Stimulated activated CD4-positive, alpha-beta T cell treated with anti-CD3 and anti-CD28 coated beads, Interleukin-2, amount 100 ng/mL, for 24 hours (primary cell): ENCODE measurements around the gene PRSS22.

Source experiments
- DNase-seq, 2 donors: peaks; one replicate each; pipeline ENCODE4 v3.0.0-alpha.2; 2020

The PRSS22 gene, protein sequence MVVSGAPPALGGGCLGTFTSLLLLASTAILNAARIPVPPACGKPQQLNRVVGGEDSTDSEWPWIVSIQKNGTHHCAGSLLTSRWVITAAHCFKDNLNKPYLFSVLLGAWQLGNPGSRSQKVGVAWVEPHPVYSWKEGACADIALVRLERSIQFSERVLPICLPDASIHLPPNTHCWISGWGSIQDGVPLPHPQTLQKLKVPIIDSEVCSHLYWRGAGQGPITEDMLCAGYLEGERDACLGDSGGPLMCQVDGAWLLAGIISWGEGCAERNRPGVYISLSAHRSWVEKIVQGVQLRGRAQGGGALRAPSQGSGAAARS

DNA sequence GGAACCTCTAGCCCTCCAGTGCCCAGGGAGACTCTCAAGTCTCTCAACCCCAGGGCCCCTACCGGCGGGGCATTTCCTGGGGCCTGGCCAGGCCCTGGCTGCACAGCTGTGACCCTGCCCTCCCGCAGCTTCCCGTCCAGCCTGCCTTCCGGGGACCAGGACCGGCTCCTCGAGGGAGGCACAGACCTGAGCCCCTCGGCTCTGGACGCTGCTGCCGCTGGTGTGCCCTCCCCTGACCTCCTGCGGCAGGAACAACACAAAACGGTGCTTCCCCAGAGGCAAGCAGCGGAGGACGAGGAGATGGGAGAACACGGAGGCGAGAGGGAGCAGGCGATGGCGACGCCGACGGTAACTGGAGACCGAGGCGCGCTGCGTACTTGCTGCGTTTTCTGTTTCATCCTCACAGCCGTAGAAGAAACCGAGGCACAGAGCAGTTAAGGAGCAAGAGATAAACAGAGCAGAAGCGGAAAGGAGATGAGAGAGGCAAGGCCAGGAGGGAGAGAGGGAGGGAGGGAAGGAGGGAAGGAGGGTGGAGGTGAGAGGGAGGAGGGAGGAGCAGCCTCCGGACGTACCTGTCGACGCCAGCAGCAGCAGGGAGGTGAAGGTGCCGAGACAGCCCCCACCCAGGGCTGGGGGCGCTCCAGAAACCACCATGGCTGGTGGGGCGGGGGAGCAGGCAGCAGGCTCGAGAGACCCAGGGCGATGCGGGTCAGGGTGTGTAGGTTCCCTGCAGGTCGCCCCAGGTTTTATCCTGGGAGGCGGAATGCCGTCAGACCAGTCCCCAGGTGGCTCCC is at the start of gene PRSS22:
Gene PRSS22, minus strand, starts transcription at position 720 of the 794 bp plus-strand sequence. Its CDS starts 66 bp downstream, at position 654.
- no peak for DNase-seq

DNA sequence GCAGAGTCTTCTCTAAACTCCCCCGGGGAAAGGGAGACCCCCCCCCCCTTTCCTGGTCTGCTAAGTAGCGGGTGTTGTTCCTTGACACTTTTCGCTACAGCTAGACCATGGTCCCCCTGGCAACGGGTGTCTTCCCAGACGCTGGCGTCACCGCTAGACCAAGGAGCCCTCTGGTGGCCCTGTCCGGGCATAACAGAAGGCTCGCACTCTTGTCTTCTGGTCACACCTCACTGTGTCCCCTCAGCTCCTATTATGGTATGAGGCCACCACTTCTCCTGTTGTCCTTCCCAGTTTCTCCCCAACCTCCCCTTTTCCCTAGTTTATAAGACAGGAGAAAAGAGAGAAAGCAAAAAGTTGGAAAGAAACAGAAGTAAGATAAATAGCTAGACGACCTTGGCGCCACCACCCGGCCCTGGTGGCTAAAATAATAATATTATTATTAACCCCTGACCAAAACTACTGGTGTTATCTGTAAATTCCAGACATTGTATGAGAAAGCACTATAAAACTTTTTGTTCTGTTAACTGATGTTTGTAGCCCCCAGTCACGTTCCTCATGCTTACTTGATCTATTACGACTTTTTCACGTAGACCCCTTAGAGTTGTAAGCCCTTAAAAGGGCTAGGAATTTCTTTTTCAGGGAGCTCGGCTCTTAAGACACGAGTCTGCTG is 49.2 kb upstream of the PRSS22 start:
- peak; percentile 40 to 53 for DNase-seq

DNA sequence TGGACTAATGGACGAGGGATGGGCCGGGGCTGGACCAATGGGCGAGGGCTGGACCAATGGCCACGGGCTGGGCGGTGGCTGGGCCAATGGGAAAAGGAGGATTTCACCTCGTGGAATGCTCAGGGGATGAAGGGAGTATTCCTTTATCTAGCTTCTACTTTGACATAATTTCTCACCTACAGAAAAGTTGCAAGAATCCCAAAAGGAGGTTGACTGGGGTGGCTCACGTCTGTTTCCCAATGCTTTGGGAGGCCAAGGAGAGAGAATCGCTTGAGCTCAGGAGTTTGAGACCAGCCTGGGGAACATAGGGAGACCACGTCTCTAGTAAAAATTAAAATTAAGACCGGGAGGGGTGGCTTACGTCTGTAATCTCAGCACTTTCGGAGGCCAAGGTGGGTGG is 48.0 kb upstream of the PRSS22 start:
- DNase-seq = no peak

DNA sequence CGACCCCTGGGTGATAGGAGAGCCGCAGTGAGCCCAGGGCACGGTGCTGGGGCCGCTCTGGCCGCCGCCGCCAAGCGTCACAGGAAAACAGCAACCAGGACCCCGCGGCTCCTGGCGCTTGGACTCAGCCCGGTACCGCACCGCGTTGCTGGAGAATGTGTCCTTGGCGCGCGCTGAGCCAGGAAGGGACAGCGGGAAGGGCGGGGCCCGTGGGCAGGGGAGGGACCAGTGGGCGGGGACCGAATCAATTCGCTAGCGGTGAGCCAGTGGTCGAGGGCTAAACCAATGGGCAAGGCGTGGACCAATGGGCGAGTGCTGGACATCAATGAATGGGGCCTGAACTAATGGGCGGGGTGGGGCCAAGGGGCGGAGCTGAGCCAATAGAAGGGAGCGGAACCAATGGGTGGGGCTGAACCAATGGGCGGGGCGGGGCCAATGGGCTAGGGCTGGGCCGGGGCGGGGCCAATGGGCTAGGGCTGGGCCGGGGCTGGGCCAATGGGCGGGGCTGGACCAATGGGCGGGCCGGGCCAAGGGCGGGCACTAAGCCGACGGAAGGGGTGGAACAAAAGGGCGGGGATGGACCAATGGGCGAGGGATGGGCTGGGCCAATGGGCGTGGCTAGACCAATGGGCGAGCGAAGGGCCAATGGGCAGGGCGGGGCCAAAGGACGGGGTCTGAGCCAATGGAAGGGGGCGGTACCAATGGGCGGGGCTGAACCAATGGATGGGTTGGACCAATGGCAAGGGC is 47.4 kb upstream of the PRSS22 start:
- peak; percentile 94 to 99 for DNase-seq

DNA sequence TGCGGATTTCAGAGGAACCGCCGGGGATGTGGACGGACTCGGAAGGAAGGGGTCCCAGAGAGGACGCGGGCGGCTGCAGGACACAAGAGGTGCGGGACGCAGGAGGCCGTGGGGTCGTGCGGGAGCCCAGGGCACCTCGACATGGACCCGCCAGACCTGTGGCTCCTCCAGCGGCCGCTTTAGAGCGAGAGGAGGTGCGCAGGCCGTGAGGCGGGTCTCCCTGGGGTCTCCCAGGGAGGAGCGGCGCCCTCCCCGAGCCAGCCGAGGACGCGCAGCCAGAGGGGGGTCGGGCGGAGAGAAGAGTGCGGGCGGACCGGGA is 46.9 kb upstream of the PRSS22 start:
- peak in 1 of 2 donors; percentile 37 for DNase-seq

DNA sequence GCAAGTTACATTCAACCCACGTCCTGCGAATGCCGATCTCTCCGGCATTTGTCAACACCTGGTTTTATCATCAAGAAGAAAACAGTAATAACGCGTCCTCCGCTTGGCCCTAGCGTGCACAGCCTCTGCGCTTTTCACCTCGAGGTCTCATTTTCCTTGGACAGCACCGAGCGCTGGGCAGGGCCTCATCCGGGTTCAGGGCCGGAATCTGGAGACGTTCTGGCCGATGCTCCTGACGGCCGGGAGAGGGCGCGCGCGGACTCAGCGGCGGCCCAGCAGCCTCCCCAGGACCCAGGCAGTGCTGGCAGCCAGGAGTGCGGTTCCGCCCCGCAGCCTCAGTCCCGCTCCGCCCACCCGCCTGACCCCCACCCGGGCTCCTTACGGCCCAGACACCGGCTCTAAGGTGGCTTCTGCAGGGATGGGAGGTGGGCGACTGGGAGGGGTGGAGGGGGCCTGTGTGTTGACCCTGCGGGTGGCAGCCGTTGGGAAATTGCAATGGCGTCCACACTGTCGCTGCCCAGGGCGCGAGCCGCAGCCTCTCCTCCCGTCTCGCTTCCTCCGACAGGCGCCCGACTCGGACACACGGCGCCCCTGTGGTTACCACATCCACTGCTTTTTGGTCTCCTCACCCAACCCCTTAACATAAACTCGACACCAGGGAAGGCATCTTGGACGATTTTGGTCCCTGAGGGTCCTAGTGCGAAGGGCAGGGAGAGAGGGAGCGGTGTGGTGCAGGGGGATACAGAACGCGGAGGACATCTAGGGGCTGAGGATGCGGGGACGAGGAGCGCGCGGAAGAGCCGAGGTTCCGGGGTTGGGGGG is 46.3 kb upstream of the PRSS22 start:
- peak; percentile 79 to 80 for DNase-seq

DNA sequence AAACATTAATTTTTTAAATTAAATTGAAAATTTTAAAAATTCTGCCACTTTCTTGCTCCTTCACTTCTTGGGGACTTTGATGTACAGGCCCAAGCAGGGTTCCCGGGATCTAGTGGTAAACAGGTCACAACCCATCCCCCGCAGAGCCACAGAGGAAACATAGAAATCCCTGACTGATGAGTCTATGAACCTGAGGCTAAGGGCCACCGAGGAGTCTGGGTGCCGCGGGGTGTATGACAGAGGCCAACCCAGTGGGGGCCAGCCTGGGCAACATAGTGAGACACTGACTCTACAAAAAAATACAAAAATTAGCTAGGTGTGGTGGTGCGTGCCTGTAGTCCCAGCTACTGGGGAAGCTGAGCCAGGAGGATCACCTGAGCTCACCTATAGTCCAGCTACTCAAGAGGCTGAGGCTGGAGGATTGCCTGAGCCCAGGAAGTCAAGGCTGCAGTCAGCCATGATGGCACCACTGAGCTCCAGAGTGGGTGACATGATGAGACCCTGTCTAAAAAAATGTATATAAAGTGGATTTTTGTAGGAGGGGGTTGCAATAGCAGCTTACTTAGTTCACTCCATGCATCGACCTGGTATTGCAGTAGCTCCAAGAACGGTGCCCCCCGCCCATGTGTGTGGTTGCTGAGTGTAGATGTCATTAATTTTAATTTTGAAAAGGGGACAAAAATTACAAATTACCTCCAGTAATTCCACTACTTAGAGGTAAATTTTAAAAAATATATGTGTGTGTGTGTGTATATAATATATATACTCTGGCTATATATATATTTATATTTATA is 44.6 kb upstream of the PRSS22 start:
- no peak for DNase-seq

DNA sequence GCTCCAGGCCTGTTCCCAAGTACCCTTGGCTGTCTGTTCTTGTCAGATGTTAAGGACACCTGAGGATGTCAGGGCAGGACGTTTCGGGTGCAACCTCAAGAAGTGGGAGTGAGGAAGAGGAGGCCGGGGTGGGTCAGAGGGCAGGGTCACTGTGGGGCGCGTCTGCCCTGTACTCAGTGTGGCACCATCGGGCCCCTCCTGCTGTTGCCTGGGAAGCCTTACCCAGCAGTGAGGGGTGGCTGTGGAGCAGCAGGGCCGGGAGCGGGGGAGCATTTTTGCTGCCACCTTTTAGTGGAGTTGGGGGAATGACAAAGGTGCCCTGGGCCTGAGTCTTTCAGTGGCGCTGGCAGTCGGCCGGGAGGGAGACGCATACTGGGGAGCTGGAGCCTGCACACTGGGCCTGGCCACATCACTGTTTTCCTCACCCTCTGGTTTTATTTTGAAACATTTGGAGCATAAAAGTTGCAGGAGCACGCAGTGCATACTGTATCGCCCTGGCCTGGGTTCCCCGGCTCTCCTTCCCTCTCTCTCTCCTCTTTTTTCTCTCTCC is 42.6 kb upstream of the PRSS22 start:
- no peak for DNase-seq

DNA sequence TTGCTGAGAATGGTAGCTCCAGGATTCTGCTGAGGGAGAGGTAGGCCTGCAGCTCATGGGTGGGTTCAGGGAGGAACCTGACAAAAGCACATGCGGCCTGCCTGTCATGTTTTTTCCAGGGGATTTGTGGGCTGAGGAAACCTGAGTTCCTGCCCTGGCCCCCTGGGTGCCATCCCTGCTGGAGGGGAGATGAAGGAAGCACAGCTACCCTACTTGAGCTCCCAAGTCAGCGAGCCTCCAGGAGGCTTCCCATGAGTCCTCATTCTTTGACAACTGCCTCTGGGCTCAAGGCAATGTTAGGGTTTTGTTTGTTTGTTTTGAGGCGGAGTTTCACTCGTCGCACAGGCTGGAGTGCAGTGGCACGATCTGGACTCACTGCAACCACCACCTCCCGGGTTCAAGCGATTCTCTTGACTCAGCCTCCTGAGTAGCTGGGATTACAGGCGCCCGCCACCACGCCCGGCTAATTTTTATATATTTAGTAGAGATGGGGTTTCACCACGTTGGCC is 41.6 kb upstream of the PRSS22 start:
- DNase-seq = no peak

DNA sequence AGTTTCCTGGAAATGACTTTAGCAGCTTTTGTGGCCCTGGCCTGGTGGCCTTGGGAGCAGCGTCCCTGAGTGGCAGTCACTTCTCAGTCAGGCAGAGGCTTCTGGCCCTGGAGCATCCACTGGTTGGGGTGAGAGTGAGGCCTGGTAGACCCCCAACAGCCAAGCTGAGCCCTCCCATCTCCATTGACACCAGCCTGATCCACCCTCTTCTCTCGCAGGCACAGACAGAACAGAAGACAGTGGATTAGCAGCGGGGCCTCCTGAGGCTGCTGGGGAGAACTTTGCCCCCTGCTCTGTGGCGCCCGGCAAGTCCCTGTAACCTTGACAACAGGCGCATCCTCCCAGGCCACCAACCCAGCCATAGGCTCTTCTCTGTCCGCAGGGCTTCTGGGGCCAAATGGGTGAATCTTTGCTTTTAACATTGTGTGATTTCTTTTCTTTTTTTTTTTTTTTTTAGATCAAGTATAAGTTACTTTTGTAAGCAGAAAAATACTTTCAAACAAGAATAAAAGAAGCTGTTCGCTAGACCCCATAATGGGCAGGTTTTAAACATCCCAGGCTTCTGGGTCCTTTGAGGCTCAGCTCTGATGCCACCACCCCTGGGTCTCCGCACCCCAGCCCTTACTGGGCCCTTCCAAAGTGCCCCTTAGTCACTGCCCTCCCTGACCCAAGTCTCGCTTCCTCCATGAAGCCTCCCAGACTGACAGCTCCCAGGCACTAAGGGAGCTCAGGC is 41.0 kb upstream of the PRSS22 start:
- DNase-seq = no peak

DNA sequence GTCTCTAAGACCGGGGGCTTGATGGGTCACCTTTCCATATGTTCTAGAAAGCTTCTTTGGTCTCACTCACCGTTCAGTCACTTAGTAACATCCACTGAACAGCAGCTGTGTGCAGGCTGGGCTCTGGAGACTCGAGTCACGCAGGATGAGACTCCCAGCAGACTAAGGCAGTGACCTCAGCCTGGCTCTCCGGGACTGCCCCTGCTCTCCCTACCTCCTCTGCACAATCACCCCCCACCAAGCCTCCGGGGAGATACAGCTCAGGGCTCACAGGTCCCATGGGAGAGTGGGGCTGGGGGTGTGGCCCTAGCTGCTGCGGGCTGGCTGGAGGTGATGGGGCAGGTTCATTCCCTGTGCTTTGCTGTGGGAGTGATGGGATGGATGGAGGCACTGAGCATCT is 39.1 kb upstream of the PRSS22 start:
- DNase-seq = no peak

DNA sequence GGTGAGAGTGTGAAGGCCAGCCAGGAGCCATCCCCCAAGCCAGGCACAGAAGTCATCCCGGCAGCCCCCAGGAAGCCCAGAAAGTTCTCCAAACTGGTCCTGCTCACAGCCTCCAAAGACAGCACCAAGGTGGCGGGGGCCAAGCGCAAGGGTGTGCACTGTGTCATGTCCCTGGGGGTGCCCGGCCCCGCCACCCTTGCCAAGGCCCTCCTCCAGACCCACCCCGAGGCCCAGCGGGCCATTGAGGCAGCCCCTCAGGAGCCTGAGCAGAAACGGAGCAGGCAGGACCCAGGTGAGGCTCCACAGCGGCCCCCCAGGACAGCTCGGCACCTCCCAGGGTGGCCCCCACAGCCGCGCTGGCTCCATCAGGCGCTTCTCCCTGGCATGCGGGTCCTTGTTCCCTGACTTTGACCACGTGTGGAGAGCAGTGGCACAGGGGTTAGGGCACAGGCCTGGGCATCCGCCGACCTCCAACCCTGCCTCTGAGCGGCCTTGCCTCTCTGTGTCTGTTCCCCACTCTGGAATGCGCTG is 38.6 kb upstream of the PRSS22 start:
- DNase-seq = no peak

DNA sequence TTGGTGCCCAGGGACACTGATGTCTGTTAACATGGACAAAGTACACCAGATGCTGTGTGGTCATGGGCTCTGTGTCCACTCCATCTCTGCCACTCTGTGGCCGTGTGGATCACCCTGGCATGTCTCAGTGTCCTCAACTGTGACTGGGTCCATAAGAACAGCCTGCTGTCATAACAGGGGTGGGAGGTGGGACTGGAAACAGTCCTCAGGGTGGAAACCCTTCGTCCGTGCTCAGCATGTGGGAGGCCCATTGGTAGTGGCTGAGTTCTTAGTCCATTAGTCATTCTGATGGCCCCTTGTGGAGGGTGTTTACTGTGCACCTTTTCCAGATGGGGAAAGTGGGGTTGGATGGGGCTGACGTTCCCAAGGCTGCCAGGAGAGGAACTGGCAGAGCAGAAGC is 37.8 kb upstream of the PRSS22 start:
- no peak for DNase-seq

DNA sequence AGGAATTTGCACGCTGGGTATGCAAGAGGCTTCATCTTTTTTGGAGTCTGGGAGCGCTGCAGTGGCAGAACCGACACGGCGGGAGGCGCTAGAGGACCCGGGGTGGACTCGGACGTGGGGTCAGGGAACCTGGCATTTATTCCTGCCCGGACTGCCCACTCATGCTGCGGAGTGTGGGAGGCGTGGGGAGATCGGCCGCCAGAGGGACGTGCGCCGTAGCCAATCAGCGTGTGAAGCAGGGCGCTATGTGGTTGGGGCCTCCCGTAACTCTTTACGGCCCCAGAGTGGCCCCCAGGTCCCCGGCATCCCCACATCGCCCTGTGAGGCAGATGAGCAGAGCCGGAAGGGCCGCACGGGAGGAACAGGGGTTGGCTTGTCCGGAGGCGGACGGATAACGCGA is 36.3 kb upstream of the PRSS22 start:
- DNase-seq = no peak

DNA sequence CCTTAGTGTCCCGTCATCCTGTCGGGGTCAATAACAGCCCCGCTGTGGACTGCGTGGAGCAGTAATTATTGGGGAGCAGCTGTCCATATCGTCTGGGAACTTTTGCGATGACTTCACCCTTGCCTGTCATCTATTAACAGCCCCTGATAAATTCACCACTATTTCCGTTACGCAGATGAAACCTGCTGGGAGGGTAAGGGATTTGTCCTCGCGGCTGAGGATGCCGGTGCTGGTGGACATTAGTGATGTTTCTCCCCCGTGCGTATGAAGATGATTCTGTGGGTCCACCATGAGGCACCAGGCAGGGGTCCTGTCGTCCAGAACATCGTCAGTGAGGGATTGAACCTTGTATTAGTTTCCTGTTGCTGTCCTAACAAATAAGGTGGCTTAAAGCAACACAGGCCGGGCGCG is 26.1 kb upstream of the PRSS22 start:
- no peak for DNase-seq

DNA sequence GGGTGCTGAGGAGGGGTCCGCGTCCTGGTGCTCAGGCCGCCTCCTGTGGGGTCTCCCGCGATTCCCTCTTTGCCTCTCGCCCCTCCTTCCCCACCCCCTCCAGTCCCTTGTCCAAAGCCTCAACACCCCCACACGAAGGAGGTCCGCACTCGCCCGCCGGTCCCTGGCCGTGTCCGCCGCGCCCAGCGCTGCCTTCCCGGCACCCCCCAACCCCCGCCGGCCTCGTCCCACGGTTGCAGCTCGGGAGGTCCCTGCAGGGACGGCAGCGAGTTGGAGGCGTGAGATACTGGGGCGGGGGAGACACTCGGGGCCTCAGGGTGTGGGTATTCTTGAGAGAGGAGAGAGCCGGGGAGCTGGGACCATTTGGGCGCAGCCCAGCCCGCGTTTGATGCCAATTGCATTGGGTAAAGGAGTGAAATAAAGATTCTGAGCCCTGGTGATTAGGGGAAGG is 25.5 kb upstream of the PRSS22 start:
- DNase-seq = peak in 1 of 2 donors; percentile 30

DNA sequence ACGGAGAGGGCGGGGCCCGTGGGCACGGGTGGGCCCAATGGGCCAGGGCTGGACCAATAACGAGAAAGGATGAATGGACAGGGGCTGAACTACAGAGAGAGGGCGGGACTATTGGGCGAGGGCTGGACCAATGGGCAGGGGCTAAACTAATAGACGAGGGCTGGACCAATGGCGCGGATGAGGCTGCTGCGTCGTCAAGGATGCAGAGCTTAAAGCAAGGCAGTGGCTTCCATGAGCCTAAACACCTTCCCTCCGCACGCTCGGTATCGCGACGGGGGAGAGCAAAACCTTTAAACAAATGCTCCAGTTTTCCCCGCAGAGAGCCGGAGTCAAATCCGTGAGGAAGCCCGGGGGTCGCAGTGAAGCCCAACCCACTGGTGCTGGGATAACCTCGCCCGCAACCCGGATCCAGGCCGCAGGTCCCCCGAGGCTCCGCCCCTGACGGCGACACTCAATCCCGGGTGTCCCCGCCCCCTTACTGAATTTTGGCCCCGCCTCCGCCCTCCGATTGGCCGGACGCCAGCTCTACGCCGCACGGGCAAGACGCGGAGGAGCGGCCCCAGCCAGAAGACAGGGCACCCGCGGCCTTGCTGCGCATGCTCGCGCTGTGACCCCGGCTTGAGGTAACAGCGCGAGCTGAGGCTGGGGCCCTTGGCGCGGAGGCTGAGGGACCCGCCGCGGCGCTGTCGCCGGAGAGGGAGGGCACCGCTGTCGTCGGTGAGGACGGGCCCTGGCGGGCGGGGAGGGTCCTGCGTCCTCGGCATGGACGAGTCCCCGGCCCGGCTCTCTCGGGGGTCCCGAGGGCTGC is 24.9 kb upstream of the PRSS22 start, which contains the start of gene FLYWCH2:
Gene FLYWCH2, plus strand, starts transcription at position 566 of the 808 bp plus-strand sequence. CDS start 13,235 bp downstream, outside the sequence.
- peak; percentile 99 to 100 for DNase-seq

DNA sequence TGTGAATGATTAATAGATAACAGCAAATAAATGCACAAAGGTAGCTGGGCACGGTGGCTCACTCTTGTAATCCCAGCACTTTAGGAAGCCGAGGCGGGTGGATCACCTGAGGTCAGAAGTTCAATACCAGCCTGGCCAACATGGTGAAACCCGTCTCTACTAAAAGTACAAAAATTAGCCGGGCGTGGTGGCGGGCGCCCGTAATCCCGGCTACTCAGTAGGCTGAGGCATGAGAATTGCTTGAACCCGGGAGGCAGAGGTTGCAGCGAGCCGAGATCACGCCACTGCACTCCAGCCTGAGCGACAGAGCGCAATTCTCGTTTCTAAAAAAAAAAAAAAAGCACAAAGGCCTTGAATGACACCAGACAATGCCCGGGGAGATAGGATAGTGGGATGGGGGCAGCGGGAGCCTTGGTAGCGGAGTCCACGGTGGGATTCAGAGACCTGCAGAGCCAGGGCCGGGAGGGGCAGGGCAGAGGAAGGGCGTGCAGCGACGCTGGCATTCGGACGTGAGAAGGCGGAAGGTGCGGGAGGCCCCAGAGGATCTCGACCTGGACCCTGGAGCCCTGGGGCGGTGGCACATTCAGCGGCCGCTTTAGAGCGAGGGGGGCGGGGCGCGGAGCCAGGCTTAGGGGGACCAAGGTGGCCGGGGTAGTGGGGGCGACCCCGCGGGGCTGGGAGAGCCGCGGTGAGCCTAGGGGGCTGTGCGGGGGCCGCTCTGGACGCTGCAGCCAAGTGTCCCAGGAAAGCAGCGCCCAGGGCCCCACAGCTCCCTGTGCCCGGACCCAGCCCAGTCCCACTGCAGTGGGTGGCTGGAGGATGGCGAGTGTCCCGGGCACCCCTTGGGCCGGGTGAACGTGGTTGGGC is 24.0 kb upstream of the PRSS22 start:
- DNase-seq = peak; percentile 42 to 52
